GM12878 (cell line): ENCODE data around the gene DTX1. TPM values are rescaled to one million over a fixed set of nuclear protein-coding genes. Genes with fewer than 3 reads are reported as not detected.
A peak's percentile ranks its signal among the peaks of the same experiment; 100 is the strongest.

ENCODE experiments used
- DPF2 ChIP-seq: fragments of 450-650 bp; IDR thresholded peaks from 2 replicates; pipeline ENCODE4 v1.6.1; 2017; ENCODE audit warnings: mild to moderate bottlenecking
- EGR1 ChIP-seq, 2 experiments: IDR thresholded peaks; 1 replicate in 1 of 2; 2 replicates in 1 of 2; pipeline ENCODE4 v1.6.1; 2011 to 2012; ENCODE audit warnings: low read depth in 2 of 2, low read length in 2 of 2, borderline replicate concordance in 1 of 2, mild to moderate bottlenecking in 1 of 2, moderate library complexity in 1 of 2
- JUNB ChIP-seq: IDR thresholded peaks from 2 replicates; pipeline ENCODE4 v1.6.1; 2016; ENCODE audit warnings: antibody characterized with exemption, mild to moderate bottlenecking
- MLLT1 ChIP-seq: fragments of 450-650 bp; IDR thresholded peaks from 2 replicates; pipeline ENCODE4 v1.6.1; 2016; ENCODE audit warnings: mild to moderate bottlenecking
- PKNOX1 ChIP-seq: fragments of 450-650 bp; IDR thresholded peaks from 2 replicates; pipeline ENCODE4 v1.6.1; 2016; ENCODE audit warnings: mild to moderate bottlenecking
- PRDM15 ChIP-seq: fragments of 450-650 bp; formaldehyde crosslinking; IDR thresholded peaks from 2 replicates; pipeline ENCODE4 v1.4.0; 2020; ENCODE audit warnings: mild to moderate bottlenecking, moderate library complexity
- RAD51 ChIP-seq: fragments of 450-650 bp; IDR thresholded peaks from 2 replicates; pipeline ENCODE4 v1.6.1; 2016; ENCODE audit warnings: moderate library complexity, mild to moderate bottlenecking, inconsistent platforms
- RELA ChIP-seq: fragments of 450-650 bp; IDR thresholded peaks from 2 replicates; pipeline ENCODE4 v1.8.0; 2014; ENCODE audit warnings: borderline replicate concordance; ENCODE audit not compliant: partially characterized antibody
- REST ChIP-seq: IDR thresholded peaks from 2 replicates; pipeline ENCODE4 v1.6.1; 2012; ENCODE audit warnings: mild to moderate bottlenecking, low read depth, low read length
- SIX5 ChIP-seq: IDR thresholded peaks from 2 replicates; pipeline ENCODE4 v1.6.1; 2011; ENCODE audit warnings: mild to moderate bottlenecking, low read depth, low read length, moderate library complexity; ENCODE audit not compliant: severe bottlenecking
- SMARCA5 ChIP-seq: fragments of 450-650 bp; IDR thresholded peaks from 2 replicates; pipeline ENCODE4 v1.6.1; 2017; ENCODE audit warnings: mild to moderate bottlenecking
- SREBF1 ChIP-seq: IDR thresholded peaks from 2 replicates; pipeline ENCODE4 v1.6.1; 2012; ENCODE audit warnings: mild to moderate bottlenecking, low read length
- TBL1XR1 ChIP-seq: IDR thresholded peaks from 2 replicates; pipeline ENCODE4 v1.6.1; 2012; ENCODE audit warnings: low read depth, low read length, improper control_type of control experiment
- ZBTB11 ChIP-seq: fragments of 450-650 bp; formaldehyde crosslinking; IDR thresholded peaks from 2 replicates; pipeline ENCODE4 v1.5.0; 2022; ENCODE audit warnings: mild to moderate bottlenecking, missing genetic modification characterization
- ZNF207 ChIP-seq: fragments of 450-650 bp; IDR thresholded peaks from 2 replicates; pipeline ENCODE4 v1.6.1; 2014; ENCODE audit warnings: antibody characterized with exemption, mild to moderate bottlenecking, borderline replicate concordance
- ZNF217 ChIP-seq: fragments of 450-650 bp; IDR thresholded peaks from 2 replicates; pipeline ENCODE4 v1.6.1; 2017; ENCODE audit warnings: antibody characterized with exemption, mild to moderate bottlenecking
- polyA plus RNA-seq, 11 experiments: library from polyadenylated mRNA; depleted of rRNA in 4 of 11; unstranded in 6 of 11; stranded (reverse) in 5 of 11; fragments of >200 nt; fragmentation: Nextera tagmentation in 4 of 11; fragmentation: Illumina TruSeq in 1 of 11; extraction: Ambion mirVana in 4 of 11; extraction: Trizol in 1 of 11; gene quantifications; 1 replicate in 1 of 11; 2 replicates in 10 of 11; pipeline versions ENCODE4 v1.2.1 to v1.2.3, GENCODE V29; 2011 to 2016; ENCODE audit warnings: inconsistent platforms in 2 of 11, missing spikeins in 2 of 11, low read depth in 1 of 11
- total RNA-seq, 4 experiments: library from RNA; depleted of rRNA in 3 of 4; stranded (reverse); fragments of >200 nt in 3 of 4; fragmentation: Illumina TruSeq in 1 of 4; extraction: Trizol in 1 of 4; gene quantifications; 2 replicates each; pipeline versions ENCODE4 v1.2.1 to v1.2.3, GENCODE V29; 2013 to 2021

The DTX1 gene
- total and polyA plus RNA-seq, 10 of the 15 experiments (the other 5 are each of a cell fraction or from before 2014, with no cell fraction given): 0.09 to 2.8 (median 0.66) TPM

- TF ChIP-seq SREBF1 (no peak), ZNF207 (no peak), SMARCA5 (peak; percentile 49; the same call in 1 of the 2 replicates), REST (no peak), SIX5 (no peak), PRDM15 (CRISPR knock-in tag) (no peak), TBL1XR1 (no peak), ZNF217 (peak; percentile 42; the same call in 1 of the 2 replicates), DPF2 (no peak), MLLT1 (no peak), JUNB (no peak), EGR1 (IDR thresholded peaks at IDR 0.05; ENCODE audit: borderline replicate concordance in 1 of 2, low read depth in 2 of 2, low read length in 2 of 2) (0 out of 3 replicates have a peak, but pooled peaks of 1 of the 2 experiments have one; percentile 27), RAD51 (no peak), ZBTB11 (CRISPR knock-in tag) (0 out of 2 replicates have a peak, but pooled peaks have one; percentile 14), RELA (no peak), PKNOX1 (no peak)
Observed at GRCh38 chr12:113081873-113082272, 25.3 kb downstream of the DTX1 start (continued).
